Measurements from ENCODE around the gene DEFB129. TPM values are rescaled to one million over a fixed set of nuclear protein-coding genes. Genes with fewer than 3 reads are reported as not detected.
"Not testable (repeated sequence)": the region's sequence is repeated elsewhere in the genome, so short reads cannot be mapped to it uniquely, and the experiment has no call there.

DEFB129 gene
- total RNA-seq, 6 experiments from 2014 or later: not detected

DNA sequence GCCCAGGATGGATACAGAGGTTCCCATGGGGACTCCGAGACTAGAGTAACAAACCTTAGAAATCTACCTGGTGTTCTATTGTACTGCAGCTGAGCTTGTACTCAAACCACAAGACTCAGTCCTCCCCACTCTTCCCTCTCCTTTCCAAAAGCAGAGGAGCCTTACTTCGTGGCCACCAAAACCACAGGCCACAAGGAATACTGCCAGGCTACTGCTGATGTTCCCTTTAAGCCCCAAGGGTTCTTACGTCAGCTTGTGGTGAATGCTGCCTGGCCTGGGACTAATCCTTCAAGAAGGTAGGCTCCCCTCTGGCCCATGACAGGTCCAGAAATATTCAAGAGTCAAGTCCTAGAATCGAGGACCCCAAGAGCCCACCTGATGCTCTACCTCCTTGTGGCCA lies 27.1 kb upstream of the DEFB129 start:
- TF ChIP-seq, protein P1, sequence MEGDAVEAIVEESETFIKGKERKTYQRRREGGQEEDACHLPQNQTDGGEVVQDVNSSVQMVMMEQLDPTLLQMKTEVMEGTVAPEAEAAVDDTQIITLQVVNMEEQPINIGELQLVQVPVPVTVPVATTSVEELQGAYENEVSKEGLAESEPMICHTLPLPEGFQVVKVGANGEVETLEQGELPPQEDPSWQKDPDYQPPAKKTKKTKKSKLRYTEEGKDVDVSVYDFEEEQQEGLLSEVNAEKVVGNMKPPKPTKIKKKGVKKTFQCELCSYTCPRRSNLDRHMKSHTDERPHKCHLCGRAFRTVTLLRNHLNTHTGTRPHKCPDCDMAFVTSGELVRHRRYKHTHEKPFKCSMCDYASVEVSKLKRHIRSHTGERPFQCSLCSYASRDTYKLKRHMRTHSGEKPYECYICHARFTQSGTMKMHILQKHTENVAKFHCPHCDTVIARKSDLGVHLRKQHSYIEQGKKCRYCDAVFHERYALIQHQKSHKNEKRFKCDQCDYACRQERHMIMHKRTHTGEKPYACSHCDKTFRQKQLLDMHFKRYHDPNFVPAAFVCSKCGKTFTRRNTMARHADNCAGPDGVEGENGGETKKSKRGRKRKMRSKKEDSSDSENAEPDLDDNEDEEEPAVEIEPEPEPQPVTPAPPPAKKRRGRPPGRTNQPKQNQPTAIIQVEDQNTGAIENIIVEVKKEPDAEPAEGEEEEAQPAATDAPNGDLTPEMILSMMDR (IDR thresholded peaks at IDR 0.05): no peak
- TF ChIP-seq POLR2A (IDR thresholded peaks at IDR 0.05): no peak
- Histone ChIP-seq H3K27ac (no peak overlapping the region), H3K4me1 (no peaks in the 10 kb centered on the region), H3K4me3 (no peak overlapping the region), H3K36me3 (no peaks in the 10 kb centered on the region), H3K27me3 (no peaks in the 10 kb centered on the region), H3K9me3 (no peaks in the 10 kb centered on the region)
- intact Hi-C loops (cut with DNase I): no loop called here
- no peak for ATAC-seq
- 32% methylated on average over 3 of the region's 4 CpGs for WGBS (ENCODE audit: insufficient coverage, low coverage, low lambda C conversion rate, missing lambda C conversion rate)
- DNase-seq: no peak

DNA sequence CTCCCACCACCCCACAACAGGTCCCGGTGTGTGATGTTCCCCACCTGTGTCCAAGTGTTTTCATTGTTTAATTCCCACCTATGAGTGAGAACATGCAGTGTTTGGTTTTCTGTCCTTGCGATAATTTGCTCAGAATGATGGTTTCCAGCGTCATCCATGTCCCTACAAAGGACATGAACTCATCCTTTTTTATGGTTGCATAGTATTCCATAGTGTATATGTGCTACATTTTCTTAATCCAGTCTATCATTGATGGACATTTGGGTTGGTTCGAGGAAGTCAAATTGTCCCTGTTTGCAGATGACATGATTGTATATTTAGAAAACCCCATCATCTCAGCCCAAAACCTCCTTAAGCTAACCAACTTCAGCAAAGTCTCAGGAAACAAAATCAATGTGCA lies 23.4 kb upstream of the DEFB129 start:
- ATAC-seq; H3K27ac ChIP-seq; DNase-seq; H3K9me3 ChIP-seq; H3K4me1 ChIP-seq; H3K27me3 ChIP-seq; intact Hi-C loops (cut with DNase I); H3K36me3 ChIP-seq; H3K4me3 ChIP-seq: not testable (repeated sequence)
- 44% methylated on average over 4 of the region's 4 CpGs for WGBS (ENCODE audit: insufficient coverage, low coverage, low lambda C conversion rate, missing lambda C conversion rate)

DNA sequence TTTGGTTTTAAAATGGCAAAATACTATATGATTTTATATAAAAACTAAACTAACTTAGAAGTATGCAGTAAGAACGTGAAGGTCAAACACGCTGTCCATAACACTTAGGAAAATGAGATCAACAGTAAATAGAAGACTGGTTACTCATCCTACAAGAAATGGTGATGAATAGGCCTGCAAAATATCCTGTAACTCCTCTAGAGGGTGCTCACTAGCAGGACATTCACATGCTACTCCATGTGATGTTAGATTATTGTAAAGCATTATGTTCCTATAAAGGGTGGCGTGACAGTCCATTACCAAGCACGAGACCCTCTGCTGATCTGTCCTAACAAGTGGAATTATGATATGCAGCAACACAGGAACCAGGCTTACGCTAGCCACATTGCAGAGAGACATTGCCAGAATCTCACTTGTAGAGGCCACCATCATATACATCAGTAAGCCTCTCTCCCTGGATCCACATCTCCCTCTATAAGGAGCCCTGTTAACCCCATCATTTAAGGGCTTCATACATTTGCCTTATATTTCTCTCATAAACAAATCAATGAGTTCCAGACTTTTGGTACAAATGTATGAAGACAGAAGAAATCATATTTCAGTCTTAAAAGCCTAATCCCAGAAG lies 18.0 kb upstream of the DEFB129 start:
- no peak for TF ChIP-seq POLR2A (IDR thresholded peaks at IDR 0.05)
- TF ChIP-seq, protein P1 (IDR thresholded peaks at IDR 0.05): peak; percentile 60 to 73 (median 64)
- no peaks in the 10 kb centered on the region for H3K27me3 ChIP-seq
- H3K4me1 ChIP-seq: no peaks in the 10 kb centered on the region
- DNase-seq: no peak
- 15% methylated on average over 5 of the region's 5 CpGs for WGBS (ENCODE audit: insufficient coverage, low coverage, low lambda C conversion rate, missing lambda C conversion rate)
- H3K4me3 ChIP-seq: no peak overlapping the region
- no peaks in the 10 kb centered on the region for H3K36me3 ChIP-seq
- no peaks in the 10 kb centered on the region for H3K9me3 ChIP-seq
- no peak overlapping the region for H3K27ac ChIP-seq
- intact Hi-C loops (cut with DNase I): no loop called here
- peak; percentile 78 to 92 (median 86) for ATAC-seq

DNA sequence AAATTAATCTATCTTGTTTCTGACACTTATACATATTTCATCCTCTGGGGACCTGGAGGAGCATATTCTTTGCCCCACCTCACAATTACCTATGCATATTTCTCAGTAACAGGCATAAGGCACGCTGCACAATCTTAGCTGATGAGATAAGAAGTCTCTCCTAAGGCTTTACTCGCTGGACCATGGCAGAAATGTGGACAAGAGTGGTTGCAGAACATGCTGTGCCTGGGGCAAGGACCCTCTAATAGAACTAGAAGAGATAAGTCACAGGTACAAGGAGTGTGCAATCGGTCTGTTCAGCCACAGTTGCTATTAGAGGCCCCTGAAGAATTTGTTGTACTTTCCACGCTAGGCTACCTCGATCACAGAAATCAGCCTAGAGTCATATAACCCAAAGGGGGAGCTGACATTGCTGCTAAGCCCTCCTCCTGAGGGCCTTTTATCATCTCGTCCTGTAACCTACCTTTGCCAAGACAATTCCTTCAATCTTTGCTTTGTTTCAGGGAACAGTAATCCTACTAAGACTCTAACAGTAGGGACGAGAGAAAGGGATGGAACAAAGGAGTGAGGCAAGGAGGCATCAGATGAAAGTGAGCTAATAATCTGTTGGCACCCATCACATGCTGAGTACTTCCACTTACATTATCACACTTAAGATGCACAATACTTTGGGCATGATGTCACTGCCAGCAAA lies 16.1 kb upstream of the DEFB129 start:
- H3K4me1 ChIP-seq: no peaks in the 10 kb centered on the region
- no peak for DNase-seq
- no peak overlapping the region for H3K4me3 ChIP-seq
- 33% methylated on average over 4 of the region's 7 CpGs for WGBS (ENCODE audit: insufficient coverage, low coverage, low lambda C conversion rate, missing lambda C conversion rate)
- H3K27ac ChIP-seq: no peak overlapping the region
- no peaks in the 10 kb centered on the region for H3K36me3 ChIP-seq
- no peaks in the 10 kb centered on the region for H3K9me3 ChIP-seq
- no peaks in the 10 kb centered on the region for H3K27me3 ChIP-seq
- intact Hi-C loops (cut with DNase I): loop anchor here in 1 of 2 donors (10.0 kb wide), 1 partner anchor 64 kb away; no protein-coding TSS in a partner anchor
- no peak for ATAC-seq
- TF ChIP-seq POLR2A (IDR thresholded peaks at IDR 0.05): no peak
- TF ChIP-seq, protein P1 (IDR thresholded peaks at IDR 0.05): no peak

DNA sequence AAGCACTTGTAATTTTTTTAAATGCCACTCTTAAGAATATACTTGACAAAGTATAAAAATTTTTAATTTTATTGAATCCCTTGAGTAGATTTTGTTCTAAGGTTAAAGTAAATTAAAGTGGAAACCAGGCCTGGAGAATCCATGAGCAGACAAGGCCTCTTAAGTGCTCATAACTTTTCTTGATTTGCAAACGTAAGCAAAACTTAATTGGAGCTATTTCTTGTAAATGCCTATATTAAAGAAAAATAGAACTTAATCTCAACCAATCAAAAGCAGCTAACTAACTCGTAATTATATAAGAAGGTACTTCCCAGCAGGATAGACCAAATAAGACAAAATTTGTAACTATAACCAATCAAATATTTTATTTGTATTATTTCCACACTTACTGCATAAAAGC lies 12.7 kb upstream of the DEFB129 start:
- Histone ChIP-seq H3K27ac (no peak overlapping the region), H3K9me3 (no peaks in the 10 kb centered on the region), H3K36me3 (no peaks in the 10 kb centered on the region), H3K4me1 (no peaks in the 10 kb centered on the region), H3K27me3 (no peaks in the 10 kb centered on the region), H3K4me3 (no peak overlapping the region)
- ATAC-seq (no peak), DNase-seq (no peak)
- TF ChIP-seq, protein P1 (IDR thresholded peaks at IDR 0.05): no peak
- no peak for TF ChIP-seq POLR2A (IDR thresholded peaks at IDR 0.05)
- intact Hi-C loops (cut with DNase I): loop anchor here in 1 of 2 donors (10.0 kb wide), 1 partner anchor 60 kb away; no protein-coding TSS in a partner anchor
- WGBS (ENCODE audit: insufficient coverage, low coverage, low lambda C conversion rate, missing lambda C conversion rate): 62% methylated on average over 2 of the region's 2 CpGs
